Coronary artery (tissue), 2 donors: ENCODE results near the gene KCNJ1.

ENCODE experiments used
- DNase-seq: peaks from one replicate; pipeline ENCODE4 v3.0.0-alpha.2; 2017; ENCODE audit warnings: low spot score
- H3K27ac ChIP-seq, 2 donors: fragments of 200-600 bp; sonication (generic); one replicate each; pipeline ENCODE4 v1.5.1; 2016 to 2019
- H3K4me3 ChIP-seq: fragments of 200-600 bp; sonication (generic); 2 replicates; pipeline ENCODE4 v1.5.1; 2016; ENCODE audit warnings: mild to moderate bottlenecking, moderate library complexity
- TF ChIP-seq, protein P1 (sequence below): fragments of 200-600 bp; sonication (generic); IDR thresholded peaks from one replicate; pipeline ENCODE4 v1.5.1; 2019; ENCODE audit warnings: antibody characterized with exemption

Gene KCNJ1

DNA sequence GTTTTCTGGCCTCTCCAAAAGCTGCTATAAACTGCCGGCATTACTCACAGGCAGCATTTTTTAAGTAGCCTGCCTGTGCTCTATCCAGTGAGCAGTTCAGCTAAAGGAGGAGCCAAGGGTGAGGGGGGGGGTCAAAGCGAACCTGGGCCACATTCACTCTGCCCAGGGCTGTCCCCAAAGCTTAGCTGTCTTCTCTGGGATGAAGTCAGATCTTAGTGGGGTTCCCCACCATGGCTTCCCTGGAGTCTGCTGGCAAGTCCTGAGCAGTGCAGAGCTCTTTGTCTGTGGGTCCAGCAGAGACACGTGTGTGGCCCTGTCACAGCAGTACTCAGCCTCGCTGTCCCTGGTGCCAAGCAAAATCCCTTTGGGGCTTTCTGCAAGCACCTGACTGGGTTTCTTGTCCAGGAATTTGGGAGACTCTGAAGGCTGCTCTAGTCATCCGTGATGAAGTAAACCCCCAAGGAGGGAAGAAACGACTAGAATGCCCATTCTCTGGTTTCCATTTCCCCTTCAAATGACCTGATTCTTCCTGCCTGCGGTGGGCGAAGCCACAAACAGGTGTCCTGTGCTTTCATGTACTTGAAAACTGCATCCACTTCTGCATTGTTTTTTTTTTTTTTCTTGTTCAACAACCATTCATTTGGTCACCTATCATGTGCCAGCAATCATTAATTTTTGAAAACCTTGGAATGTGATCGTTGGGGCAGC lies 26.6 kb upstream of the KCNJ1 start:
- Histone ChIP-seq H3K4me3 (no peak overlapping the region), H3K27ac (no peak overlapping the region)
- TF ChIP-seq, protein P1, sequence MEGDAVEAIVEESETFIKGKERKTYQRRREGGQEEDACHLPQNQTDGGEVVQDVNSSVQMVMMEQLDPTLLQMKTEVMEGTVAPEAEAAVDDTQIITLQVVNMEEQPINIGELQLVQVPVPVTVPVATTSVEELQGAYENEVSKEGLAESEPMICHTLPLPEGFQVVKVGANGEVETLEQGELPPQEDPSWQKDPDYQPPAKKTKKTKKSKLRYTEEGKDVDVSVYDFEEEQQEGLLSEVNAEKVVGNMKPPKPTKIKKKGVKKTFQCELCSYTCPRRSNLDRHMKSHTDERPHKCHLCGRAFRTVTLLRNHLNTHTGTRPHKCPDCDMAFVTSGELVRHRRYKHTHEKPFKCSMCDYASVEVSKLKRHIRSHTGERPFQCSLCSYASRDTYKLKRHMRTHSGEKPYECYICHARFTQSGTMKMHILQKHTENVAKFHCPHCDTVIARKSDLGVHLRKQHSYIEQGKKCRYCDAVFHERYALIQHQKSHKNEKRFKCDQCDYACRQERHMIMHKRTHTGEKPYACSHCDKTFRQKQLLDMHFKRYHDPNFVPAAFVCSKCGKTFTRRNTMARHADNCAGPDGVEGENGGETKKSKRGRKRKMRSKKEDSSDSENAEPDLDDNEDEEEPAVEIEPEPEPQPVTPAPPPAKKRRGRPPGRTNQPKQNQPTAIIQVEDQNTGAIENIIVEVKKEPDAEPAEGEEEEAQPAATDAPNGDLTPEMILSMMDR: no peak
- no peak for DNase-seq

GRCh38 chr11:128892866-128893565 lies 25.9 kb upstream of the KCNJ1 start:
- DNase-seq: no peak
- no peak overlapping the region for H3K4me3 ChIP-seq
- TF ChIP-seq, protein P1: no peak

DNA sequence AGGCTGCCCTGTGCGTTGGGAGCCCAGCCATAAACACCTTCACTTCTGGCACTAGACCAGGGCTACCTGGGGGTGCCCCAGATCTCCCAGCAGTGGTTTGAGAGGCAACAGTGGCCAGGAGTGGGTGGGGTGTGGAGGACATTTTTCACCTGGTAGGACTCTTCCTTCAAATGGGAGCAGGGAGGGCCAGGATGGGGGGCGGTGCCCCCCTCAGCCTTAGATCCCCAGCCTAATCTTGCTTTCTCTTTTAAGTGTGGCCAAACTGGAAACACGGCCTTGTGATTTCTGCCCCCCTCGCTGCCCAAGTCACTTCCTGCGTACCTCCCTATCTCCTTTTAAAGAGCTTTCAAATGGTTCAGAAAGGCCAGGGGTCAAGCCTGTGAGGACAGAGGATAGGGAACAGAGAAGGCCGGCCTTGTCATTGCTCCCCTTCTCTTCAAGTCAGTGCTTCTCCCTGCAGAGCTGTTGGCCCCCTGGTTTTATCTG lies 24.9 kb upstream of the KCNJ1 start:
- DNase-seq: no peak
- Histone ChIP-seq H3K4me3 (peak overlapping the region; percentile 79), H3K27ac (no peak overlapping the region)
- TF ChIP-seq, protein P1: no peak

More at GRCh38 chr11:128892866-128893565, 25.9 kb upstream of the KCNJ1 start:
- H3K27ac ChIP-seq: no peak overlapping the region

DNA sequence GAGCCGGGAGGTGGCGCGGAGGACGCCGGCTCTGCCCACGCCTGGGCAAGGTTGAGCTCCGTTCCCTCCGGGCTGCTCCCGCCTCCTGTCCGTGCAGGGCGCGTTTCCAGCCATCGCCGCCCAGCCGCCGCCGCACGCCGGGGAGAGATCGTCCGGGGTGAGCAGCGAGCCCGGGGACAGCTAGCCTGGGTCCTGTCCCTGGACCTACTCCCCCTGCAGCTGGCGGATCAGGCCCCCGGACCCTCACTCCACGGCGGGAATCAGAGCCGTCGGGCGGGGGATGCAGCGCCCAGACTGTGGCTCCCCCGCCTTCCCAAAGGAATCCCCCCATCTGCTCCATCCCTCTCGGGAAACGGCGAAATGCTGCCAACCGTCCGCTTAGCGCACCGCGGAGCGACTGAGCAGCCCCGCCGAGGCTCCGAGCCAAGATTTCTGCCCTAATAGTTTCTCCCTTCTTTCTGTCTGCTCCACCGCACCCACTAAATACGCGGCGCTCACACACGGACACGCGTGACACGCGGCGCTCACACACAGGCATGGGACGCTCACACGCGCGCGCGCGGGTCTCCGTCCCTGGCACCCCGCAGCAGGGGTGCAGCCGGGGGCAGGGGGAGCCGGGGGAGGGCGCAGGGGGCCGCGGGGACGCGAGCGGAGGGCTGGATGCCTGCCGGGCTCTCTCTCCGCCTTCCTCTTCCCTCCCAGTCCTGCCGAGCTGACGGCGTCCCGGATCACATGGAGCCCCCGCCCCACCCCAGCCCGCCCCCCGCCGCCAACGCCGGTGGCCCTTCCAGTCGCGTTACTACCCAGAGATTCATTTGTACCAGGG lies 23.7 kb upstream of the KCNJ1 start, which contains the start of gene KCNJ5:
TSS of gene KCNJ5 (plus strand) at position 814 of the 826 bp plus-strand sequence. CDS start 19,918 bp downstream, outside the sequence.
- TF ChIP-seq, protein P1: no peak
- H3K27ac ChIP-seq: peak within 1 kb of the TSS in 1 of 2 donors; percentile 31
- peak within 1 kb of the TSS; percentile 79 for H3K4me3 ChIP-seq
- DNase-seq: no peak

DNA sequence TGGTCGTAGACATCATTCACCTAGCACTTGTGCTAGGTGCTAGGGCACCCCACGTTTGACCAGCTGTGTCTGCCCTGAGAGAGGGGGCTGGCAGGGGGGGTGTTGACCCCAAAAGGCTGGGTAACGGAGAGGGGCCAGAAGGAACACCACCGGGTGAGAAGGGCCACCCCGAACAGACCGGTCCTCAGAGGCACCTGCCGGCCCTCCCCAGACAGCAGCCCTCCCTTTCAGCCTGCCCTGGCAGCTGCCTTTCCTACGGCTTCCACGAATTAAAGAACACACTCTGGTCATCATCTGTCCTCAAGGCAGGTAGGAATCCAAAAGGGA lies 23.1 kb upstream of the KCNJ1 start:
- H3K27ac ChIP-seq: no peak overlapping the region
- TF ChIP-seq, protein P1: no peak
- H3K4me3 ChIP-seq: peak overlapping the region; percentile 79
- DNase-seq: no peak

DNA sequence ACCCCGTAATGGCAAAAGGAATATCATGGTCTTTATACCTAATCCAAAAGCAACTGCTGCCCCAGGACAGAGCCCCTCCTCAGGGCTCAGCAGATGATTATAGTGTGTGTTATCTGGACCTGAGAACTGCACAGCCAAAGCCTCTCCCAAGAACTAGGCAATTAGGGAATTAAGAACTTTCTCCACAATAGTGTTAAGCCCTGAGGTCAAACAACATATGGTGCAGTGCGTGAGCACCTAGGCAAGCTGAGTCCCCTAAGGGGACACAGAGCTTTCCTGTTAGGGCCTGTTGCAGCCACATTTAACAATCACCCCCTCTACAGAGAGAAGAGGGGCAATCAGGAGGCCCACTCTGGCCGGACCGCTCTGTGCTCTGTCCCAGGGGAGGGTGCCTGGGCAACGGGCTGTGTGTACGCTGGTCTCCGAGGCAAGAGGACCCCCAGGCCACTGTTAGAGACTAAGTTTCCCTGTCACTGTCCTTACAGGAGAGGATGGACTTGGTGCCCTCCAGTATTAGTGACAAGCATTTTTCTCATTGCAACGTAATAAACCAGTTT lies 22.6 kb upstream of the KCNJ1 start:
- H3K27ac ChIP-seq: no peak overlapping the region

More for the DNA sequence above, 22.6 kb upstream of the KCNJ1 start:
- no peak overlapping the region for H3K4me3 ChIP-seq
- TF ChIP-seq, protein P1: no peak
- DNase-seq: no peak
